HT-29 (cell line): ENCODE results near the gene PCDHA5. TPM values are rescaled to one million over a fixed set of nuclear protein-coding genes. Genes with fewer than 3 reads are reported as not detected.

Source experiments
- DNase-seq: peaks from one replicate; pipeline ENCODE4 v3.0.0-alpha.2; 2015; ENCODE audit warnings: low spot score
- total RNA-seq: library from RNA; depleted of rRNA; stranded (reverse); fragments of >200 nt; shearing (Covaris generic); gene quantifications from 2 replicates; pipeline ENCODE4 v1.2.3, GENCODE V29; 2014; rRNA removed

The PCDHA5 gene
- total RNA-seq, 1 experiment from 2014 or later, result not detected

DNA sequence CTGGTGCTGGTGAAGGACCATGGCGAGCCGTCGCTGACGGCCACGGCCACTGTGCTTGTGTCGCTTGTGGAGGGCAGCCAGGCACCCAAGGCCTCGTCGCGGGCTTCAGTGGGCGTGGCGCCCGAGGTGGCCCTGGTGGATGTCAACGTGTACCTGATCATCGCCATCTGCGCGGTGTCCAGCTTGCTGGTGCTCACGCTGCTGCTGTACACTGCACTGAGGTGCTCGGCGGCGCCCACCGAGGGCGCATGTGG is 36.5 kb downstream of the PCDHA5 start:
- no peak for DNase-seq

- no peak for DNase-seq
Observed at GRCh38 chr5:140862441-140863295, 41.3 kb downstream of the PCDHA5 start.

DNA sequence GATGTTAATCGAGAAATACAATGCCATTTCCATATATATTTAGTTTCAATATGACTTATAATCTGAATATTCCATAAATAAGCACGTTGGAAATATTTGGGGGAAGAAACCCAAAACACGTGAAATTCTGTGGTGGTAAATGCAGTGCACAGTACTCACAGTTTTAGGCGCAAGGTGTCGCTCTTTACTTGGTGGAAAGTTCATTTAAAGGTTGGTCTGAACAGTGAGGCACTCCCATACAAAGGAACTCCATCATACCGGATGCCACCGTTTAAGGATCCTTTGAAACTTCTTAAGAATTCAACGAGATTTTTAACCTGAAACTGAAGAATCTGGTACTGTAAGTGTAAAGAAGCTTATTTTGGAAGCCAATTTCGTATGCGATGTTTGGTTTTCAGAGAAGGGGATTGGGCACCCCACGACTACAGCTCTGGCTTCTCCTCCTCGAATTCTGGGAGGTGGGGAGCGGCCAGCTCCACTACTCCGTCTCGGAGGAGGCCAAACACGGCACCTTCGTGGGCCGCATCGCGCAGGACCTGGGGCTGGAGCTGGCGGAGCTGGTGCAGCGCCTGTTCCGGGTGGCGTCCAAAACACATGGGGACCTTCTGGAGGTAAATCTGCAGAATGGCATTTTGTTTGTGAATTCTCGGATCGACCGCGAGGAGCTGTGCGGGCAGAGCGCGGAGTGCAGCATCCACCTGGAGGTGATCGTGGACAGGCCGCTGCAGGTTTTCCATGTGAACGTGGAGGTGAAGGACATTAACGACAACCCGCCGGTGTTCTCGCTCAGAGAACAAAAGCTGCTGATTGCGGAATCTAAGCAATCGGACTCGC is 47.5 kb downstream of the PCDHA5 start, which contains the start of gene PCDHA11:
TSS of gene PCDHA11 (plus strand) at position 237 of the 834 bp plus-strand sequence. CDS start at position 384, 147 bp downstream.
- DNase-seq, result peak; percentile 9

- no peak for DNase-seq
Observed at GRCh38 chr5:140869555-140869886, 48.1 kb downstream of the PCDHA5 start.

DNA sequence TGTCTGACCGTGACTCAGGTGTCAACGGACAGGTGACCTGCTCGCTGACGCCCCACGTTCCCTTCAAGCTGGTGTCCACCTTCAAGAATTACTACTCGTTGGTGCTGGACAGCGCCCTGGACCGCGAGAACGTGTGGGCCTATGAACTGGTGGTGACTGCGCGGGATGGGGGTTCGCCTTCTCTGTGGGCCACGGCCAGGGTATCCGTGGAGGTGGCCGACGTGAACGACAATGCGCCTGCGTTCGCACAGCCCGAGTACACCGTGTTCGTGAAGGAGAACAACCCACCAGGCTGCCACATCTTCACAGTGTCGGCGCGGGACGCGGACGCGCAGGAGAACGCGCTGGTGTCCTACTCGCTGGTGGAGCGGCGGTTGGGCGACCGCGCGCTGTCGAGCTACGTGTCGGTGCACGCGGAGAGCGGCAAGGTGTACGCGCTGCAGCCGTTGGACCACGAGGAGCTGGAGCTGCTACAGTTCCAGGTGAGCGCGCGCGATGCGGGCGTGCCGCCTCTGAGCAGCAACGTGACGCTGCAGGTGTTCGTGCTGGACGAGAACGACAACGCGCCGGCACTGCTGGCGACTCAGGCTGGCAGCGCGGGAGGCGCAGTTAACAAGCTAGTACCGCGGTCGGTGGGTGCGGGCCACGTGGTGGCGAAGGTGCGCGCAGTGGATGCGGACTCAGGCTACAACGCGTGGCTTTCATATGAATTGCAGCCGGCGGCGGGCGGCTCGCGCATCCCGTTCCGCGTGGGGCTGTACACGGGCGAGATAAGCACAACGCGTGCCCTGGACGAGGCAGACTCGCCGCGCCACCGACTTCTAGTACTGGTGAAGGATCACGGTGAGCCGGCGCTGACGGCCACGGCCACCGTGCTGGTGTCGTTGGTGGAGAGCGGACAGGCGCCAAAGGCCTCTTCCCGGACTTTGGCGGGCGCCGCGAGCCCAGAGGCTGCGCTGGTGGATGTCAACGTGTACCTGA is 49.1 kb downstream of the PCDHA5 start:
- no peak for DNase-seq

Other genes with a start within 250 kb of the PCDHA5 start
- gene CD14, start 188.4 kb upstream of the PCDHA5 start, total RNA-seq, result 8.0 and 12.2 TPM in 2 replicates
- 39.5 and 52.2 TPM in 2 replicates for gene TMCO6, start 182.2 kb upstream of the PCDHA5 start, total RNA-seq
- 112 and 134 TPM in 2 replicates for gene NDUFA2, start 174.0 kb upstream of the PCDHA5 start, total RNA-seq
- 48.3 and 62.7 TPM in 2 replicates for gene IK, start 173.8 kb upstream of the PCDHA5 start, total RNA-seq
- gene WDR55, start 156.7 kb upstream of the PCDHA5 start, total RNA-seq, result 39.1 and 45.8 TPM in 2 replicates
- gene DND1, start 148.0 kb upstream of the PCDHA5 start, total RNA-seq, result 2.7 and 2.9 TPM in 2 replicates
- 70.2 and 70.8 TPM in 2 replicates for gene HARS1, start 130.2 kb upstream of the PCDHA5 start, total RNA-seq
- 20.4 and 24.0 TPM in 2 replicates for gene HARS2, start 130.2 kb upstream of the PCDHA5 start, total RNA-seq
- 26.8 and 29.3 TPM in 2 replicates for gene ZMAT2, start 121.2 kb upstream of the PCDHA5 start, total RNA-seq
- gene PCDHA1, start 35.5 kb upstream of the PCDHA5 start, total RNA-seq, result not detected in 2 replicates
- gene PCDHA2, start 26.8 kb upstream of the PCDHA5 start, total RNA-seq, result 0.05 TPM in 1 of 2 replicates, not detected in the other
- gene PCDHA3, start 20.6 kb upstream of the PCDHA5 start, total RNA-seq, result not detected in 2 replicates
- gene PCDHA4, start 14.5 kb upstream of the PCDHA5 start, total RNA-seq, result not detected in 2 replicates
- gene PCDHA6, start 6.3 kb downstream of the PCDHA5 start, total RNA-seq, result not detected in 2 replicates
- gene PCDHA7, start 12.7 kb downstream of the PCDHA5 start, total RNA-seq, result not detected in 2 replicates
- gene PCDHA8, start 19.6 kb downstream of the PCDHA5 start, total RNA-seq, result not detected in 2 replicates
- not detected in 2 replicates for gene PCDHA9, start 26.8 kb downstream of the PCDHA5 start, total RNA-seq
- gene PCDHA10, start 34.3 kb downstream of the PCDHA5 start, total RNA-seq, result 0.25 TPM in 1 of 2 replicates, not detected in the other
- not detected in 2 replicates for gene PCDHA11, start 47.3 kb downstream of the PCDHA5 start, total RNA-seq
- gene PCDHA12, start 53.7 kb downstream of the PCDHA5 start, total RNA-seq, result 0.13 TPM in 1 of 2 replicates, not detected in the other
- gene PCDHA13, start 60.5 kb downstream of the PCDHA5 start, total RNA-seq, result not detected in 2 replicates
- not detected in 2 replicates for gene PCDHAC1, start 104.7 kb downstream of the PCDHA5 start, total RNA-seq
- gene PCDHAC2, start 144.9 kb downstream of the PCDHA5 start, total RNA-seq, result 0.03 and 0.10 TPM in 2 replicates
- not detected in 2 replicates for gene PCDHB1, start 229.8 kb downstream of the PCDHA5 start, total RNA-seq